GM19372 (cell line): ENCODE results near the gene OR10X1.

Experiments used
- ATAC-seq: cut with Tn5 transposase; IDR thresholded peaks from one replicate; pipeline ENCODE4 v1.9.1; 2021; ENCODE audit warnings: mild to moderate bottlenecking, low read depth, moderate library complexity; ENCODE audit not compliant: unreplicated experiment

Gene OR10X1

GRCh38 chr1:158579733-158580132 lies at the start of gene OR10X1:
Gene OR10X1, minus strand, starts transcription at chr1:158579899. Its CDS starts 0 bp downstream, at chr1:158579899.
- no peak for ATAC-seq

GRCh38 chr1:158613764-158614163 lies 34.1 kb upstream of the OR10X1 start:
- no peak for ATAC-seq

GRCh38 chr1:158611916-158612315 lies 32.2 kb upstream of the OR10X1 start:
- ATAC-seq, result no peak

GRCh38 chr1:158607296-158607695 lies 27.6 kb upstream of the OR10X1 start:
- no peak for ATAC-seq

GRCh38 chr1:158604968-158605367 lies 25.3 kb upstream of the OR10X1 start, which contains the start of gene OR10Z1:
Gene OR10Z1, plus strand, starts transcription at chr1:158605268. Its CDS starts 1,171 bp downstream, at chr1:158606439.
- ATAC-seq, result no peak

- ATAC-seq, result no peak
Measured at GRCh38 chr1:158600735-158601134, 21.0 kb upstream of the OR10X1 start.

GRCh38 chr1:158586942-158587341 lies 7.2 kb upstream of the OR10X1 start:
- no peak for ATAC-seq

GRCh38 chr1:158583962-158584361 lies 4.3 kb upstream of the OR10X1 start:
- ATAC-seq, result no peak

- ATAC-seq, result no peak
Measured at GRCh38 chr1:158577561-158577960, 2.1 kb downstream of the OR10X1 start.

- no peak for ATAC-seq
Measured at GRCh38 chr1:158572226-158572625, 7.5 kb downstream of the OR10X1 start.

GRCh38 chr1:158570480-158570879 lies 9.2 kb downstream of the OR10X1 start, which contains the start of gene OR6P1:
Gene OR6P1, minus strand, starts transcription at chr1:158570580. Its CDS starts 6,976 bp downstream, at chr1:158563604.
- no peak for ATAC-seq

GRCh38 chr1:158564608-158565007 lies 15.1 kb downstream of the OR10X1 start:
- ATAC-seq, result no peak

- ATAC-seq, result no peak
Measured at GRCh38 chr1:158563853-158564252, 15.8 kb downstream of the OR10X1 start.

GRCh38 chr1:158559696-158560095 lies 20.0 kb downstream of the OR10X1 start:
- ATAC-seq, result no peak

GRCh38 chr1:158554352-158554751 lies 25.3 kb downstream of the OR10X1 start, which contains the start of gene OR6Y1:
Gene OR6Y1, minus strand, starts transcription at chr1:158554405. Its CDS starts 6,300 bp downstream, at chr1:158548105.
- ATAC-seq, result no peak

GRCh38 chr1:158552296-158552695 lies 27.4 kb downstream of the OR10X1 start:
- ATAC-seq, result no peak

- ATAC-seq, result no peak
Measured at GRCh38 chr1:158547533-158547932, 32.2 kb downstream of the OR10X1 start.

GRCh38 chr1:158537609-158538008 lies 42.1 kb downstream of the OR10X1 start:
- no peak for ATAC-seq

GRCh38 chr1:158534496-158534895 lies 45.2 kb downstream of the OR10X1 start:
- no peak for ATAC-seq
